Measurements from ENCODE around the gene HHAT.

DNA sequence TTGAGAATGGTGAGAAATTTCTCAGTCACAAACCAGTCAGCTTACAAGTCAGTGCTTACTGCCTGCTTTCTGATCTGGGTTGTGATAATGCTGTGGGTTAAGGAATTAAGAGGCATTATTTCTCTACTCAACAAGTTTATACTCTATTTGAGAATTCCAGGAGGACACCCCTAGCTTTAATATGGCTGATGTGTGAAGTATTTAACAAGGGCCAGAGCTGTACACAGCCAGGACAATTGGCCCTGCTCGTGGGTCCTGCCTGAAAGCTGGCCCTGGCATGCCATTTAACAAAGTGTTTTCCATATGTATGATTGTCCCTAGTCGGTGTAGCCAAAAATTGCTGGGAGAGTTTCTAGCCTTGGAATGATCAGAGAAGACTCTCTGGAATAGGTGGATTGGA lies 43.2 kb downstream of the HHAT start:
- TF ChIP-seq, protein P1, sequence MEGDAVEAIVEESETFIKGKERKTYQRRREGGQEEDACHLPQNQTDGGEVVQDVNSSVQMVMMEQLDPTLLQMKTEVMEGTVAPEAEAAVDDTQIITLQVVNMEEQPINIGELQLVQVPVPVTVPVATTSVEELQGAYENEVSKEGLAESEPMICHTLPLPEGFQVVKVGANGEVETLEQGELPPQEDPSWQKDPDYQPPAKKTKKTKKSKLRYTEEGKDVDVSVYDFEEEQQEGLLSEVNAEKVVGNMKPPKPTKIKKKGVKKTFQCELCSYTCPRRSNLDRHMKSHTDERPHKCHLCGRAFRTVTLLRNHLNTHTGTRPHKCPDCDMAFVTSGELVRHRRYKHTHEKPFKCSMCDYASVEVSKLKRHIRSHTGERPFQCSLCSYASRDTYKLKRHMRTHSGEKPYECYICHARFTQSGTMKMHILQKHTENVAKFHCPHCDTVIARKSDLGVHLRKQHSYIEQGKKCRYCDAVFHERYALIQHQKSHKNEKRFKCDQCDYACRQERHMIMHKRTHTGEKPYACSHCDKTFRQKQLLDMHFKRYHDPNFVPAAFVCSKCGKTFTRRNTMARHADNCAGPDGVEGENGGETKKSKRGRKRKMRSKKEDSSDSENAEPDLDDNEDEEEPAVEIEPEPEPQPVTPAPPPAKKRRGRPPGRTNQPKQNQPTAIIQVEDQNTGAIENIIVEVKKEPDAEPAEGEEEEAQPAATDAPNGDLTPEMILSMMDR (IDR thresholded peaks at IDR 0.05) = no peak
- no peak for TF ChIP-seq POLR2AphosphoS5 (IDR thresholded peaks at IDR 0.05)

All from breast epithelium (tissue), 3 donors.